Smooth muscle cell (in vitro differentiated cells): ENCODE measurements around the gene CMIP. TPM values are rescaled to one million over a fixed set of nuclear protein-coding genes. Genes with fewer than 3 reads are reported as not detected.

Source experiments
- DNase-seq: peaks from one replicate; lab custom pipeline; 2025; ENCODE audit not compliant: unreplicated experiment; lab: John Stamatoyannopoulos, UW
- H2AFZ ChIP-seq: fragments of 200-600 bp; sonication (generic); 2 replicates; pipeline ENCODE4 v1.6.0; 2016; ENCODE audit warnings: antibody characterized with exemption, low read depth, mild to moderate bottlenecking
- H3F3A ChIP-seq: fragments of 200-600 bp; sonication (generic); 2 replicates; pipeline ENCODE4 v1.6.0; 2017; ENCODE audit warnings: antibody characterized with exemption, low read depth
- H3K27ac ChIP-seq: fragments of 200-600 bp; sonication (generic); 2 replicates; pipeline ENCODE4 v1.5.1; 2016; ENCODE audit warnings: low read depth, mild to moderate bottlenecking
- H3K27me3 ChIP-seq: fragments of 200-600 bp; sonication (generic); 2 replicates; pipeline ENCODE4 v1.6.1; 2016; ENCODE audit warnings: low read depth, mild to moderate bottlenecking
- H3K36me3 ChIP-seq: fragments of 200-600 bp; sonication (generic); 2 replicates; pipeline ENCODE4 v1.5.1; 2016; ENCODE audit warnings: low read depth
- H3K4me1 ChIP-seq: fragments of 200-600 bp; sonication (generic); 2 replicates; pipeline ENCODE4 v1.5.1; 2016; ENCODE audit warnings: low read depth
- H3K4me2 ChIP-seq: fragments of 200-600 bp; sonication (generic); 2 replicates; pipeline ENCODE4 v1.6.0; 2016; ENCODE audit warnings: mild to moderate bottlenecking
- H3K4me3 ChIP-seq: fragments of 200-600 bp; sonication (generic); 2 replicates; pipeline ENCODE4 v1.5.1; 2016; ENCODE audit warnings: mild to moderate bottlenecking
- H3K79me2 ChIP-seq: fragments of 200-600 bp; sonication (generic); 2 replicates; pipeline ENCODE4 v1.6.0; 2016; ENCODE audit warnings: low read depth, mild to moderate bottlenecking
- H3K9ac ChIP-seq: fragments of 200-600 bp; sonication (generic); 2 replicates; pipeline ENCODE4 v1.6.0; 2016; ENCODE audit warnings: low read depth
- H3K9me3 ChIP-seq: fragments of 200-600 bp; sonication (generic); replicated peaks from 2 replicates; pipeline ENCODE4 v1.5.1; 2016; ENCODE audit warnings: low read depth
- H4K20me1 ChIP-seq: fragments of 200-600 bp; sonication (generic); 2 replicates; pipeline ENCODE4 v1.6.0; 2016; ENCODE audit warnings: low read depth
- CTCF ChIP-seq: fragments of 200-600 bp; sonication (generic); IDR thresholded peaks from 2 replicates; pipeline ENCODE4 v1.5.1; 2017; ENCODE audit warnings: borderline replicate concordance, mild to moderate bottlenecking, antibody characterized with exemption; ENCODE audit not compliant: insufficient read depth, poor library complexity, severe bottlenecking
- WGBS: methylation state at CpG from one replicate; pipeline ENCODE4 v1.1.7; 2016; ENCODE audit warnings: low lambda C conversion rate; 5-methylcytosine and 5-hydroxymethylcytosine counted together
- polyA plus RNA-seq: library from polyadenylated mRNA; unstranded; fragments of >200 nt; fragmentation: Nextera tagmentation; extraction: Ambion mirVana; gene quantifications from 2 replicates; pipeline ENCODE4 v1.2.1, GENCODE V29; 2016
- total RNA-seq: library from RNA; depleted of rRNA; stranded (reverse); fragments of >200 nt; gene quantifications from 2 replicates; pipeline ENCODE4 v1.2.3, GENCODE V29; 2014

The CMIP gene
- total and polyA plus RNA-seq, 2 experiments from 2014 or later = 2.5 to 44.5 TPM

GRCh38 chr16:81665588-81665987 is 221.0 kb downstream of the CMIP start:
- H3K9me3 ChIP-seq = no peaks in the 10 kb centered on the region

GRCh38 chr16:81666113-81666512 is 221.5 kb downstream of the CMIP start:
- TF ChIP-seq CTCF = no peak
- H3K4me3 ChIP-seq = no peak overlapping the region
- H3K9me3 ChIP-seq = no peaks in the 10 kb centered on the region
- no peak overlapping the region for H2AFZ ChIP-seq
- H3K9ac ChIP-seq = no peak overlapping the region
- 92% methylated on average over 7 of the region's 7 CpGs for WGBS
- no peaks in the 10 kb centered on the region for H3K79me2 ChIP-seq
- H3K27me3 ChIP-seq = no peaks in the 10 kb centered on the region
- no peaks in the 10 kb centered on the region for H3F3A ChIP-seq
- no peaks in the 10 kb centered on the region for H3K36me3 ChIP-seq
- DNase-seq = no peak
- H3K27ac ChIP-seq = no peak overlapping the region
- H3K4me1 ChIP-seq = peaks cover 4% of the 10 kb centered on the region
- no peak overlapping the region for H3K4me2 ChIP-seq
- no peaks in the 10 kb centered on the region for H4K20me1 ChIP-seq

More at GRCh38 chr16:81665588-81665987, 221.0 kb downstream of the CMIP start:
- Histone ChIP-seq H3K27me3 (no peaks in the 10 kb centered on the region), H3K79me2 (no peaks in the 10 kb centered on the region), H3K27ac (no peak overlapping the region), H4K20me1 (no peaks in the 10 kb centered on the region), H3K36me3 (peaks cover 2% of the 10 kb centered on the region), H3K4me1 (peaks cover 4% of the 10 kb centered on the region), H3F3A (no peaks in the 10 kb centered on the region), H3K4me3 (no peak overlapping the region), H3K9ac (no peak overlapping the region), H3K4me2 (no peak overlapping the region), H2AFZ (no peak overlapping the region)
- WGBS = 74% methylated on average over 4 of the region's 4 CpGs
- no peak for TF ChIP-seq CTCF
- DNase-seq = no peak

GRCh38 chr16:81668243-81669097 is 223.9 kb downstream of the CMIP start:
- Histone ChIP-seq H3K9me3 (no peaks in the 10 kb centered on the region), H3K4me1 (peaks cover 4% of the 10 kb centered on the region), H2AFZ (no peak overlapping the region), H3K36me3 (no peaks in the 10 kb centered on the region), H3K27me3 (no peaks in the 10 kb centered on the region), H3K9ac (no peak overlapping the region), H3K4me2 (no peak overlapping the region), H3K79me2 (no peaks in the 10 kb centered on the region), H4K20me1 (no peaks in the 10 kb centered on the region), H3F3A (no peaks in the 10 kb centered on the region), H3K27ac (no peak overlapping the region), H3K4me3 (no peak overlapping the region)
- 90% methylated on average over 23 of the region's 23 CpGs for WGBS
- no peak for TF ChIP-seq CTCF
- DNase-seq = no peak
